HCT116 (cell line): ENCODE measurements around the gene COQ10A. TPM values are rescaled to one million over a fixed set of nuclear protein-coding genes. Genes with fewer than 3 reads are reported as not detected.

ENCODE experiments used
- ATAC-seq: fragments of 200-7000 bp; cut with Tn5 transposase; 2 replicates; pipeline ENCODE4 v1.9.1; 2020; ENCODE audit warnings: mild to moderate bottlenecking, moderate library complexity
- Bru-seq: library from RNA; stranded (reverse); fragments of 400-500 nt; gene quantifications from one replicate; lab custom pipeline; 2021; lab: Mats Ljungman, UMichigan
- BruChase-seq, 2 experiments: library from RNA; stranded (reverse); fragments of 400-500 nt; gene quantifications; one replicate each; lab custom pipeline; 2021; lab: Mats Ljungman, UMichigan
- BruUV-seq: library from RNA; stranded (reverse); fragments of 400-500 nt; replicated peaks from 2 replicates; lab custom pipeline; 2021; lab: Mats Ljungman, UMichigan
- CTCF ChIA-PET: fragments of 300-600 bp; sonication (Branson Sonifier 250); formaldehyde crosslinking; loops from one replicate; lab custom pipeline; 2021; ENCODE audit warnings: antibody characterized with exemption; lab: Charles Lee
- POLR2A ChIA-PET: fragments of 300-600, 350-600 bp; sonication (Branson Sonifier 250); formaldehyde crosslinking; loops from one replicate; lab custom pipeline; 2021; ENCODE audit warnings: antibody characterized with exemption; lab: Charles Lee
- RAD21 ChIA-PET, 2 experiments: fragments of 300-600 bp; sonication (Branson Sonifier 250); formaldehyde crosslinking; loops; one replicate each; lab custom pipeline; 2023; ENCODE audit warnings: low total read pairs in 2 of 2; ENCODE audit not compliant: uncharacterized antibody in 2 of 2, unreplicated experiment in 2 of 2, low non-redundant PET in 1 of 2; lab: Charles Lee
- DNase-seq: peaks from one replicate; pipeline ENCODE4 v3.0.0-alpha.2; 2010; ENCODE audit warnings: low read depth, low spot score
- H2AFZ ChIP-seq: fragments of 200-600 bp; shearing (Covaris generic), sonication (generic); 2 replicates; pipeline ENCODE4 v1.6.1; 2017; ENCODE audit warnings: low read depth, mixed run types, mixed read lengths, antibody characterized with exemption, low read length; ENCODE audit not compliant: poor library complexity, severe bottlenecking
- H3K27ac ChIP-seq: 2 replicates; pipeline ENCODE4 v1.5.1; 2012; ENCODE audit warnings: low read depth, low read length
- H3K27me3 ChIP-seq: fragments of 200-600 bp; sonication (generic); 2 replicates; pipeline ENCODE4 v1.6.1; 2016; ENCODE audit warnings: mixed run types, low read length, mixed read lengths; ENCODE audit not compliant: insufficient read depth
- H3K36me3 ChIP-seq, 2 experiments: fragments of 200-500 bp in 1 of 2; fragments of 200-600 bp in 1 of 2; sonication (Bioruptor generic) in 1 of 2; sonication (generic) in 1 of 2; 2 replicates each; pipeline versions ENCODE4 v1.5.1 to v1.6.1; 2014 to 2016; ENCODE audit warnings: low read length in 2 of 2, inconsistent platforms in 1 of 2, mixed read lengths in 1 of 2, mixed run types in 1 of 2; ENCODE audit not compliant: insufficient read depth in 2 of 2, control insufficient read depth in 1 of 2
- H3K4me1 ChIP-seq, 2 experiments: fragments of 200-600 bp in 1 of 2; sonication (generic) in 1 of 2; 2 replicates each; pipeline versions ENCODE4 v1.5.1 to v1.6.1; 2012 to 2017; ENCODE audit warnings: low read length in 2 of 2, inconsistent platforms in 1 of 2, mild to moderate bottlenecking in 1 of 2, mixed read lengths in 1 of 2, mixed run types in 1 of 2, moderate library complexity in 1 of 2; ENCODE audit not compliant: insufficient read depth in 2 of 2, control insufficient read depth in 1 of 2
- H3K4me2 ChIP-seq: fragments of 200-600 bp; sonication (generic); 2 replicates; pipeline ENCODE4 v1.6.1; 2017; ENCODE audit warnings: mixed run types, low read length, mixed read lengths
- H3K4me3 ChIP-seq, 2 experiments: fragments of 200-600 bp in 1 of 2; sonication (generic) in 1 of 2; replicated peaks in 1 of 2; 2 replicates each; pipeline ENCODE4 v1.5.1; 2011 to 2016; ENCODE audit warnings: low read length in 2 of 2, control low read depth in 1 of 2, low read depth in 1 of 2, mild to moderate bottlenecking in 1 of 2, mixed read lengths in 1 of 2, mixed run types in 1 of 2
- H3K79me2 ChIP-seq: fragments of 200-600 bp; sonication (generic); 2 replicates; pipeline ENCODE4 v1.6.1; 2017; ENCODE audit warnings: mild to moderate bottlenecking, mixed run types, low read length, moderate library complexity, mixed read lengths; ENCODE audit not compliant: insufficient read depth
- H3K9ac ChIP-seq: fragments of 200-600 bp; sonication (generic); 2 replicates; pipeline ENCODE4 v1.6.1; 2016; ENCODE audit warnings: low read length, mixed read lengths
- H3K9me2 ChIP-seq: fragments of 200-600 bp; sonication (generic), shearing (Covaris generic); 2 replicates; pipeline ENCODE4 v1.6.1; 2017; ENCODE audit warnings: mixed run types, mild to moderate bottlenecking, moderate library complexity; ENCODE audit not compliant: insufficient read depth
- H3K9me3 ChIP-seq, 2 experiments: fragments of 200-500 bp in 1 of 2; fragments of 200-600 bp in 1 of 2; sonication (Bioruptor generic) in 1 of 2; sonication (generic) in 1 of 2; 2 replicates each; pipeline ENCODE4 v1.6.1; 2014 to 2017; ENCODE audit warnings: low read length in 2 of 2, mixed read lengths in 2 of 2, inconsistent platforms in 1 of 2, low read depth in 1 of 2, mild to moderate bottlenecking in 1 of 2, mixed run types in 1 of 2, moderate library complexity in 1 of 2; ENCODE audit not compliant: control insufficient read depth in 1 of 2, insufficient read depth in 1 of 2
- H4K20me1 ChIP-seq: fragments of 200-600 bp; sonication (generic), shearing (Covaris generic); 2 replicates; pipeline ENCODE4 v1.6.1; 2017; ENCODE audit warnings: mixed run types, mild to moderate bottlenecking, moderate library complexity; ENCODE audit not compliant: insufficient read depth
- CBX3 ChIP-seq: IDR thresholded peaks from 2 replicates; pipeline ENCODE4 v1.6.1; 2012; ENCODE audit warnings: low read depth
- CEBPB ChIP-seq: IDR thresholded peaks from 2 replicates; pipeline ENCODE4 v1.6.1; 2012; ENCODE audit warnings: low read depth
- EGR1 ChIP-seq: IDR thresholded peaks from 2 replicates; pipeline ENCODE4 v1.6.1; 2012; ENCODE audit warnings: low read depth
- ELF1 ChIP-seq: IDR thresholded peaks from 2 replicates; pipeline ENCODE4 v1.6.1; 2012; ENCODE audit warnings: low read depth, borderline replicate concordance
- EZH2phosphoT487 ChIP-seq: fragments of 200-600 bp; IDR thresholded peaks from 2 replicates; pipeline ENCODE4 v1.6.1; 2018; ENCODE audit warnings: antibody characterized with exemption, borderline replicate concordance
- FOSL1 ChIP-seq: IDR thresholded peaks from 2 replicates; pipeline ENCODE4 v1.6.1; 2012; ENCODE audit warnings: low read depth
- JUND ChIP-seq: IDR thresholded peaks from 2 replicates; pipeline ENCODE4 v1.6.1; 2012
- POLR2A ChIP-seq: IDR thresholded peaks from 2 replicates; pipeline ENCODE4 v1.7.0; 2011; ENCODE audit warnings: borderline replicate concordance; ENCODE audit not compliant: insufficient read depth, insufficient read length; ENCODE audit errors: extremely low read depth
- RAD21 ChIP-seq: IDR thresholded peaks from 2 replicates; pipeline ENCODE4 v1.6.1; 2012; ENCODE audit warnings: low read depth, mild to moderate bottlenecking
- SIN3A ChIP-seq: IDR thresholded peaks from 2 replicates; pipeline ENCODE4 v1.6.1; 2012; ENCODE audit warnings: low read depth
- SP1 ChIP-seq: IDR thresholded peaks from 2 replicates; pipeline ENCODE4 v1.6.1; 2012; ENCODE audit warnings: low read depth
- SRF ChIP-seq: IDR thresholded peaks from 2 replicates; pipeline ENCODE4 v1.6.1; 2012; ENCODE audit warnings: low read depth
- TCF7L2 ChIP-seq: IDR thresholded peaks from 2 replicates; pipeline ENCODE4 v1.7.0; 2011; ENCODE audit warnings: borderline replicate concordance, inconsistent platforms; ENCODE audit not compliant: insufficient read depth, insufficient read length; ENCODE audit errors: extremely low read depth
- YY1 ChIP-seq: IDR thresholded peaks from 2 replicates; pipeline ENCODE4 v1.6.1; 2011; ENCODE audit warnings: low read length, low read depth, moderate library complexity, mild to moderate bottlenecking; ENCODE audit not compliant: insufficient replicate concordance; ENCODE audit errors: extremely low read depth
- ZNF274 ChIP-seq: fragments of 200-500 bp; sonication (Bioruptor generic); IDR thresholded peaks from 2 replicates; pipeline ENCODE4 v1.6.1; 2014; ENCODE audit warnings: mild to moderate bottlenecking, low read depth, low read length, inconsistent platforms
- intact Hi-C: fragments of 100-400 bp; cut with micrococcal nuclease; formaldehyde crosslinking; loops from 2 replicates; pipeline ENCODE4 v1.10.0; 2022
- long read RNA-seq: library from polyadenylated mRNA; unstranded; transcript quantifications from one replicate; pipeline ENCODE4 v2.0.0, GENCODE V29; 2021; ENCODE audit not compliant: unreplicated experiment
- polyA plus RNA-seq: library from polyadenylated mRNA; unstranded; fragments of >200 nt; gene quantifications from 2 replicates; pipeline ENCODE4 v1.2.1, GENCODE V29; 2012; ENCODE audit warnings: missing spikeins
- total RNA-seq: library from RNA; stranded (reverse); gene quantifications from one replicate; pipeline ENCODE4 v1.2.1, GENCODE V29; 2021; ENCODE audit not compliant: unreplicated experiment
- TF ChIP-seq, protein P1 (sequence below): IDR thresholded peaks from 2 replicates; pipeline ENCODE4 v1.6.1; 2012; ENCODE audit warnings: low read depth
- TF ChIP-seq, protein P2 (sequence below): IDR thresholded peaks from 2 replicates; pipeline ENCODE4 v1.6.1; 2012
- TF ChIP-seq, protein P3 (sequence below): IDR thresholded peaks from 2 replicates; pipeline ENCODE4 v1.6.1; 2011; ENCODE audit warnings: mild to moderate bottlenecking, low read length, moderate library complexity; ENCODE audit not compliant: insufficient replicate concordance; ENCODE audit errors: extremely low read depth

COQ10A gene
- total RNA-seq = 11.7 TPM
- 11.3 and 12.3 TPM in 2 replicates for polyA plus RNA-seq
- Bru-seq, nascent RNA = percentile 53 among the genes with signal in this experiment
- percentile 79 among the genes with signal in this experiment for BruChase-seq, experiment 1, labeled RNA remaining after a 6-hour chase
- percentile 71 among the genes with signal in this experiment for BruChase-seq, experiment 2, labeled RNA remaining after a 2-hour chase
- long read RNA-seq, transcript COQ10A-201 (5 exons, 1,652 nt) = major isoform, 15 of 21 reads
- long read RNA-seq, partial matches to known transcripts = 0 of 21 reads
- long read RNA-seq, other reads (novel, unspliced or antisense) = 3 of 21 reads

DNA sequence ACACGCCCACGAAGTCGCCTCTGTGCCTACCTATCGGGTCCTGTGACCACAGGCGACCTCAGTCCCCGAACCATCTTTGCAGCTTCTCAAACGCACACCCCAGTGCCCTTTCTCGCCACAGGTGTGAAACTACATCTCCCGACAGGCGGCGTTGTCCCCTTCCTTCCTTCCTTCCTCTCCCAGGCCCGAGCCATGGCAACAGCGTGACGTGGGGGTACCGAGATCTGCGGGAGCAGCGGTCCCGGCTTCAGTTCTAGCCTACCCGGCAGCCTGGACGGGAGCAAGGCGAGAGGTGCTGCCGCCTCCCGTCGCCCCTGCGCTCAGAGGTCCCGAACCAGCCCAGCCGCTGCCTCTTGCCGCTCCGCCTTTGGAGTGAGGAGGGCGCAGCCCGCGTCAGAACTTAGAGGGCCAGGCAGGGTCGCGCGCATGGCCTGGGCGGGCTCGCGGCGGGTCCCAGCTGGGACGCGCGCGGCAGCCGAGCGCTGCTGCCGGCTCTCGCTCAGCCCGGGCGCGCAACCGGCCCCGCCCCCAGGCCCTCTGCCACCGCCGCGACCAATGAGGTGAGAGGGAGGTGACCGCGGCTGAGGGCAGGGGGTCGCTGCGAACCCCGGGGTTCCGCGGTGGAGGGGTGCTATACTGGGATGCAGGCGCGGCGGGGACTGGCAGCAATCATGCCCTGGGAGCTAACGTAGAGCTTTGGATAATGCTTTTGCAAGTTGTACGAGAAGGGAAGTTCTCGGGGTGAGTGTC is at the start of gene COQ10A:
COQ10A (plus strand) TSS at position 250 of the 750 bp plus-strand sequence; CDS start at position 427, 177 bp downstream.
- Histone ChIP-seq H3K4me3 (peak within 1 kb of the TSS; percentile 65 to 75), H3K9me2 (no peaks in the 10 kb centered on the region), H3K4me2 (peak within 1 kb of the TSS; percentile 95), H3K4me1 (peaks cover 5 to 31% of the 10 kb centered on the region in 2 experiments), H2AFZ (peak within 1 kb of the TSS; percentile 81), H3K27me3 (no peaks in the 10 kb centered on the region), H3K79me2 (no peaks in the 10 kb centered on the region), H3K27ac (peak within 1 kb of the TSS; percentile 71), H3K9me3 (no peaks in the 10 kb centered on the region), H3K36me3 (peaks cover 0 to 21% of the 10 kb centered on the region in 2 experiments; a peak in 2 of 4 replicates), H4K20me1 (no peaks in the 10 kb centered on the region), H3K9ac (peak within 1 kb of the TSS; percentile 78)
- DNase-seq = peak; percentile 78
- peak; percentile 91 for ATAC-seq
- CTCF ChIA-PET = interaction anchor here (0.6 to 1.9 kb wide), 5 partner anchors 8 to 77 kb away, joined by 3 to 11 read pairs (median 4); partner anchors contain the start of genes ANKRD52 and CNPY2
- RAD21 ChIA-PET = no interaction called here
- intact Hi-C loops = loop anchor here (2.0 kb wide), 1 partner anchor 148 kb away; the partner anchor contains the start of gene ZC3H10
- no TSS peak for BruUV-seq
- POLR2A ChIA-PET = interaction anchor here (0.9 to 2.1 kb wide), 5 partner anchors 8 to 370 kb away, joined by 3 to 7 read pairs (median 4); partner anchors contain the start of genes ANKRD52 and RNF41
- TF ChIP-seq SIN3A = peak; percentile 67; the same call in 1 of the 2 replicates
- no peak for TF ChIP-seq ZNF274
- TF ChIP-seq ELF1 = no peak
- TF ChIP-seq SP1 = no peak; the same call in 1 of the 2 replicates
- no peak for TF ChIP-seq SRF
- TF ChIP-seq CBX3 = peak; percentile 77; the same call in 1 of the 2 replicates
- TF ChIP-seq, protein P1, sequence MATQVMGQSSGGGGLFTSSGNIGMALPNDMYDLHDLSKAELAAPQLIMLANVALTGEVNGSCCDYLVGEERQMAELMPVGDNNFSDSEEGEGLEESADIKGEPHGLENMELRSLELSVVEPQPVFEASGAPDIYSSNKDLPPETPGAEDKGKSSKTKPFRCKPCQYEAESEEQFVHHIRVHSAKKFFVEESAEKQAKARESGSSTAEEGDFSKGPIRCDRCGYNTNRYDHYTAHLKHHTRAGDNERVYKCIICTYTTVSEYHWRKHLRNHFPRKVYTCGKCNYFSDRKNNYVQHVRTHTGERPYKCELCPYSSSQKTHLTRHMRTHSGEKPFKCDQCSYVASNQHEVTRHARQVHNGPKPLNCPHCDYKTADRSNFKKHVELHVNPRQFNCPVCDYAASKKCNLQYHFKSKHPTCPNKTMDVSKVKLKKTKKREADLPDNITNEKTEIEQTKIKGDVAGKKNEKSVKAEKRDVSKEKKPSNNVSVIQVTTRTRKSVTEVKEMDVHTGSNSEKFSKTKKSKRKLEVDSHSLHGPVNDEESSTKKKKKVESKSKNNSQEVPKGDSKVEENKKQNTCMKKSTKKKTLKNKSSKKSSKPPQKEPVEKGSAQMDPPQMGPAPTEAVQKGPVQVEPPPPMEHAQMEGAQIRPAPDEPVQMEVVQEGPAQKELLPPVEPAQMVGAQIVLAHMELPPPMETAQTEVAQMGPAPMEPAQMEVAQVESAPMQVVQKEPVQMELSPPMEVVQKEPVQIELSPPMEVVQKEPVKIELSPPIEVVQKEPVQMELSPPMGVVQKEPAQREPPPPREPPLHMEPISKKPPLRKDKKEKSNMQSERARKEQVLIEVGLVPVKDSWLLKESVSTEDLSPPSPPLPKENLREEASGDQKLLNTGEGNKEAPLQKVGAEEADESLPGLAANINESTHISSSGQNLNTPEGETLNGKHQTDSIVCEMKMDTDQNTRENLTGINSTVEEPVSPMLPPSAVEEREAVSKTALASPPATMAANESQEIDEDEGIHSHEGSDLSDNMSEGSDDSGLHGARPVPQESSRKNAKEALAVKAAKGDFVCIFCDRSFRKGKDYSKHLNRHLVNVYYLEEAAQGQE = no peak
- no peak for TF ChIP-seq JUND
- TF ChIP-seq RAD21 = peak; percentile 49
- no peak for TF ChIP-seq CEBPB
- peak; percentile 19 for TF ChIP-seq TCF7L2
- TF ChIP-seq POLR2A = peak; percentile 86
- TF ChIP-seq, protein P2, sequence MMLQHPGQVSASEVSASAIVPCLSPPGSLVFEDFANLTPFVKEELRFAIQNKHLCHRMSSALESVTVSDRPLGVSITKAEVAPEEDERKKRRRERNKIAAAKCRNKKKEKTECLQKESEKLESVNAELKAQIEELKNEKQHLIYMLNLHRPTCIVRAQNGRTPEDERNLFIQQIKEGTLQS = no peak
- peak; percentile 13 for TF ChIP-seq YY1
- TF ChIP-seq, protein P3, sequence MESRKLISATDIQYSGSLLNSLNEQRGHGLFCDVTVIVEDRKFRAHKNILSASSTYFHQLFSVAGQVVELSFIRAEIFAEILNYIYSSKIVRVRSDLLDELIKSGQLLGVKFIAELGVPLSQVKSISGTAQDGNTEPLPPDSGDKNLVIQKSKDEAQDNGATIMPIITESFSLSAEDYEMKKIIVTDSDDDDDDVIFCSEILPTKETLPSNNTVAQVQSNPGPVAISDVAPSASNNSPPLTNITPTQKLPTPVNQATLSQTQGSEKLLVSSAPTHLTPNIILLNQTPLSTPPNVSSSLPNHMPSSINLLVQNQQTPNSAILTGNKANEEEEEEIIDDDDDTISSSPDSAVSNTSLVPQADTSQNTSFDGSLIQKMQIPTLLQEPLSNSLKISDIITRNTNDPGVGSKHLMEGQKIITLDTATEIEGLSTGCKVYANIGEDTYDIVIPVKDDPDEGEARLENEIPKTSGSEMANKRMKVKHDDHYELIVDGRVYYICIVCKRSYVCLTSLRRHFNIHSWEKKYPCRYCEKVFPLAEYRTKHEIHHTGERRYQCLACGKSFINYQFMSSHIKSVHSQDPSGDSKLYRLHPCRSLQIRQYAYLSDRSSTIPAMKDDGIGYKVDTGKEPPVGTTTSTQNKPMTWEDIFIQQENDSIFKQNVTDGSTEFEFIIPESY = no peak
- no peak for TF ChIP-seq EGR1
- no peak for TF ChIP-seq FOSL1
- TF ChIP-seq EZH2phosphoT487 = no peak
